GM12878 (cell line): Measurements from ENCODE around the gene RFT1. TPM values are rescaled to one million over a fixed set of nuclear protein-coding genes. Genes with fewer than 3 reads are reported as not detected.

Source experiments
- ATAC-seq: fragments of 200-7000 bp; cut with Tn5 transposase; 3 replicates; pipeline ENCODE4 v1.9.1; 2020; ENCODE audit warnings: mild to moderate bottlenecking, moderate library complexity
- BruUV-seq: library from RNA; stranded (reverse); fragments of 400-500 nt; replicated peaks from 2 replicates; lab custom pipeline; 2021; lab: Mats Ljungman, UMichigan
- CTCF ChIA-PET: fragments of 300-600 bp; sonication (Branson Sonifier 250); formaldehyde crosslinking; extraction: SDS; loops from one replicate; lab custom pipeline; 2021; ENCODE audit warnings: inconsistent platforms; lab: Yijun Ruan, JAX
- POLR2A ChIA-PET: fragments of 350-600 bp; formaldehyde crosslinking; extraction: SDS; loops from one replicate; lab custom pipeline; 2021; ENCODE audit warnings: inconsistent platforms; lab: Charles Lee
- RAD21 ChIA-PET: fragments of 300-600 bp; sonication (Branson Sonifier 250); formaldehyde crosslinking; loops from one replicate; lab custom pipeline; 2023; ENCODE audit warnings: antibody characterized with exemption; ENCODE audit not compliant: unreplicated experiment; lab: Charles Lee
- SMC1A ChIA-PET: fragments of 300-600 bp; sonication (Branson Sonifier 250); formaldehyde crosslinking; loops from one replicate; lab custom pipeline; 2023; ENCODE audit not compliant: unreplicated experiment, uncharacterized antibody; lab: Charles Lee
- DNase-seq: peaks from one replicate; pipeline ENCODE4 v3.0.0-alpha.2; 2011; ENCODE audit warnings: low read depth, low spot score
- FAIRE-seq: peaks from 3 replicates; lab custom pipeline; 2011; peaks lifted over from hg19 to GRCh38; lab: Jason Lieb, UNC
- H2AFZ ChIP-seq: 2 replicates; pipeline ENCODE4 v1.6.0; 2011; ENCODE audit warnings: low read depth, low read length, control low read depth; ENCODE audit not compliant: control insufficient read depth
- H3K27ac ChIP-seq: 2 replicates; pipeline ENCODE4 v1.5.1; 2011; ENCODE audit warnings: control low read depth; ENCODE audit not compliant: control insufficient read depth, insufficient read depth
- H3K27me3 ChIP-seq, 2 experiments: replicated peaks in 1 of 2; 2 replicates each; pipeline versions ENCODE4 v1.6.0 to v1.6.1; 2011; ENCODE audit warnings: low read length in 1 of 2; ENCODE audit not compliant: control insufficient read depth in 2 of 2, insufficient read depth in 2 of 2
- H3K36me3 ChIP-seq, 2 experiments: 2 replicates each; pipeline ENCODE4 v1.5.1; 2011; ENCODE audit warnings: low read length in 1 of 2; ENCODE audit not compliant: control insufficient read depth in 2 of 2, insufficient read depth in 2 of 2
- H3K4me1 ChIP-seq: 2 replicates; pipeline ENCODE4 v1.6.1; 2011; ENCODE audit warnings: mild to moderate bottlenecking, low read length, moderate library complexity, mixed read lengths; ENCODE audit not compliant: control insufficient read depth, insufficient read depth
- H3K4me2 ChIP-seq: 2 replicates; pipeline ENCODE4 v1.6.0; 2011; ENCODE audit warnings: control low read depth; ENCODE audit not compliant: control insufficient read depth, insufficient read depth
- H3K4me3 ChIP-seq: fragments of 200-600 bp; sonication (generic); 2 replicates; pipeline ENCODE4 v1.5.1; 2016
- H3K79me2 ChIP-seq: 2 replicates; pipeline ENCODE4 v1.6.0; 2011; ENCODE audit warnings: low read length; ENCODE audit not compliant: control insufficient read depth, insufficient read depth
- H3K9ac ChIP-seq: 2 replicates; pipeline ENCODE4 v1.8.0; 2011; ENCODE audit warnings: low read length, control low read depth, mixed read lengths; ENCODE audit not compliant: control insufficient read depth, insufficient read depth
- H3K9me3 ChIP-seq: replicated peaks from 3 replicates; pipeline ENCODE4 v1.5.1; 2011; ENCODE audit warnings: mild to moderate bottlenecking, low read length; ENCODE audit not compliant: control insufficient read depth, insufficient read depth
- H4K20me1 ChIP-seq: 2 replicates; pipeline ENCODE4 v1.6.0; 2011; ENCODE audit not compliant: control insufficient read depth, insufficient read depth
- EP300 ChIP-seq, 2 experiments: fragments of 150-350 bp in 1 of 2; IDR thresholded peaks; 2 replicates each; pipeline ENCODE4 v1.6.1; 2011 to 2012; ENCODE audit warnings: low read depth in 2 of 2, low read length in 2 of 2, borderline replicate concordance in 1 of 2, improper control_type of control experiment in 1 of 2, inconsistent platforms in 1 of 2; ENCODE audit not compliant: control insufficient read depth in 1 of 2
- ETV6 ChIP-seq, 2 experiments: fragments of 450-650 bp in 1 of 2; IDR thresholded peaks in 1 of 2; conservative IDR thresholded peaks in 1 of 2; 2 replicates each; pipeline ENCODE4 v1.6.1; 2014; ENCODE audit warnings: antibody characterized with exemption in 1 of 2, borderline replicate concordance in 1 of 2, low read depth in 1 of 2, mild to moderate bottlenecking in 1 of 2, moderate library complexity in 1 of 2
- FOXM1 ChIP-seq: IDR thresholded peaks from 2 replicates; pipeline ENCODE4 v1.6.1; 2012; ENCODE audit warnings: low read depth, mild to moderate bottlenecking, inconsistent platforms, low read length, moderate library complexity
- HDAC2 ChIP-seq: fragments of 200-600 bp; sonication (generic); IDR thresholded peaks from 2 replicates; pipeline ENCODE4 v1.6.1; 2017
- IKZF1 ChIP-seq: fragments of 450-650 bp; conservative IDR thresholded peaks from 2 replicates; pipeline ENCODE4 v1.6.1; 2017; ENCODE audit warnings: antibody characterized with exemption, mild to moderate bottlenecking
- JUNB ChIP-seq: IDR thresholded peaks from 2 replicates; pipeline ENCODE4 v1.6.1; 2016; ENCODE audit warnings: antibody characterized with exemption, mild to moderate bottlenecking
- KAT2A ChIP-seq: conservative IDR thresholded peaks from 2 replicates; pipeline ENCODE4 v1.6.1; 2011; ENCODE audit warnings: low read depth, low read length; ENCODE audit not compliant: control insufficient read depth
- KLF5 ChIP-seq: fragments of 450-650 bp; IDR thresholded peaks from 2 replicates; pipeline ENCODE4 v1.6.1; 2014; ENCODE audit warnings: mild to moderate bottlenecking; ENCODE audit not compliant: partially characterized antibody
- MYB ChIP-seq: fragments of 150-350 bp; IDR thresholded peaks from 2 replicates; pipeline ENCODE4 v1.6.1; 2014; ENCODE audit warnings: mild to moderate bottlenecking, low read depth, low read length, borderline replicate concordance
- RUNX3 ChIP-seq: IDR thresholded peaks from 2 replicates; pipeline ENCODE4 v1.6.1; 2012; ENCODE audit warnings: low read length, inconsistent platforms
- STAT1 ChIP-seq: fragments of 450-650 bp; conservative IDR thresholded peaks from 2 replicates; pipeline ENCODE4 v1.6.1; 2014; ENCODE audit warnings: antibody characterized with exemption, mild to moderate bottlenecking
- SUPT20H ChIP-seq: IDR thresholded peaks from 2 replicates; pipeline ENCODE4 v1.6.1; 2011; ENCODE audit warnings: low read depth, mild to moderate bottlenecking, low read length, moderate library complexity, borderline replicate concordance; ENCODE audit not compliant: control insufficient read depth
- TAF1 ChIP-seq: IDR thresholded peaks from 2 replicates; pipeline ENCODE4 v1.6.1; 2011; ENCODE audit warnings: mild to moderate bottlenecking, low read depth, low read length, borderline replicate concordance
- WGBS: methylation state at CpG from one replicate; pipeline ENCODE4 v1.1.6; 2016; ENCODE audit warnings: low lambda C conversion rate; ENCODE audit not compliant: insufficient replicate concordance, insufficient coverage; ENCODE audit errors: missing lambda C conversion rate; 5-methylcytosine and 5-hydroxymethylcytosine counted together
- in situ Hi-C: fragments of 300-500 bp; cut with MboI; formaldehyde crosslinking; loops from 9 replicates; pipeline ENCODE4 v1.14.3; 2018; ENCODE audit warnings: mixed read lengths
- intact Hi-C: fragments of 100-400 bp; cut with micrococcal nuclease; formaldehyde crosslinking; loops from one replicate; pipeline ENCODE4 v1.14.2; 2022; ENCODE audit not compliant: unreplicated experiment
- polyA plus RNA-seq, 11 experiments: library from polyadenylated mRNA; depleted of rRNA in 4 of 11; unstranded in 6 of 11; stranded (reverse) in 5 of 11; fragments of >200 nt; fragmentation: Nextera tagmentation in 4 of 11; fragmentation: Illumina TruSeq in 1 of 11; extraction: Ambion mirVana in 4 of 11; extraction: Trizol in 1 of 11; gene quantifications; 1 replicate in 1 of 11; 2 replicates in 10 of 11; pipeline versions ENCODE4 v1.2.1 to v1.2.3, GENCODE V29; 2011 to 2016; ENCODE audit warnings: inconsistent platforms in 2 of 11, missing spikeins in 2 of 11, low read depth in 1 of 11
- total RNA-seq, 4 experiments: library from RNA; depleted of rRNA in 3 of 4; stranded (reverse); fragments of >200 nt in 3 of 4; fragmentation: Illumina TruSeq in 1 of 4; extraction: Trizol in 1 of 4; gene quantifications; 2 replicates each; pipeline versions ENCODE4 v1.2.1 to v1.2.3, GENCODE V29; 2013 to 2021
- TF ChIP-seq, protein P1 (sequence below): fragments of 450-650 bp; conservative IDR thresholded peaks from 2 replicates; pipeline ENCODE4 v1.6.1; 2017; ENCODE audit warnings: mild to moderate bottlenecking, moderate library complexity

The RFT1 gene
- total and polyA plus RNA-seq, 10 of the 15 experiments (the other 5 are each of a cell fraction or from before 2014, with no cell fraction given): 16.6 to 75.1 (median 34.5) TPM

DNA sequence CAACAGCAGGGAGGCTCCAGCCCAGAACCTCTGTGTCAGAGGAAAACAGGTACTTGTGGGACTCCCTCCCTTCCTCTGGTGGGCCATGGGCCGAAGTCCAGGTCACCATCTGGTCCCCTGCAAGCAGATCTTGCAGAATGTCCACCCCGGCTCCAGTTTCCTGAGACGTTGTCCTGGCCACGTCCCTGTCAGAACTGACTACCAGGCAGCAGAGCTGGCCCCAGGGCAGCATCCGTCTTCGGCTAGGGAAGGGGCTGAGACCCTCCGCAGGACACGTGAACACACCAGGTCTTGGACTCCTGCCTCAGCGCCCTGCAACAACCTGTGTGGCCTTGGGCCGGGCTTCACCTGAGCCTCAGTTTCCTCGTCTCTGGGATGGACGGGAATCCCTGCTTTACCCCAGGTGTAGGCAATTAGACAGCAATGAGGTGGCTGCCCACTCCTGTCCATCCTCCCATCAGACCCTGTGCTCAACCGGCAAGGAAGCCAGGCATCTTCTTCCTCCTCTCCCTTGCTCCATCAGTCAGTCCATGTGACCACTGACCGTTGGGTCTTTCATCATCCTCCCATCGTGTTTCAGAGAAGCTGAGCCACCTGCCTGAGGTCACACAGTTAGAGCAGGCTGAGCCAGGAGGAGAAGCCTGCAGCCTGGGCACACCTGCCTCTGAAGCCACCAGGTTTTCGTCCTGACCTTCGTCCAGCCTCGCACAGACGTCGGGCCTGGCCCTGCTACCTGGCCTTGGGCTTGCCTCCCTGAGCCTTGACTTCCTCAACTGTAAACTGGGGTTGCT is 21.8 kb upstream of the RFT1 start:
- ChIA-PET RAD21 (no interaction called here), POLR2A (no interaction called here), CTCF (no interaction called here), SMC1A (interaction anchor here (1.7 kb wide), 1 partner anchor 18 kb away, joined by 5 read pairs; no protein-coding TSS in a partner anchor)
- FAIRE-seq (no peak), ATAC-seq (no peak), DNase-seq (no peak)
- H3K79me2 ChIP-seq: no peaks in the 10 kb centered on the region
- no peak overlapping the region for H3K9ac ChIP-seq
- H3K4me3 ChIP-seq: no peak overlapping the region
- H3K27ac ChIP-seq: no peak overlapping the region
- H3K4me1 ChIP-seq: no peaks in the 10 kb centered on the region
- no peaks in the 10 kb centered on the region for H3K9me3 ChIP-seq
- H2AFZ ChIP-seq: no peak overlapping the region
- H4K20me1 ChIP-seq: no peaks in the 10 kb centered on the region
- TF ChIP-seq KLF5: no peak
- TF ChIP-seq, protein P1, sequence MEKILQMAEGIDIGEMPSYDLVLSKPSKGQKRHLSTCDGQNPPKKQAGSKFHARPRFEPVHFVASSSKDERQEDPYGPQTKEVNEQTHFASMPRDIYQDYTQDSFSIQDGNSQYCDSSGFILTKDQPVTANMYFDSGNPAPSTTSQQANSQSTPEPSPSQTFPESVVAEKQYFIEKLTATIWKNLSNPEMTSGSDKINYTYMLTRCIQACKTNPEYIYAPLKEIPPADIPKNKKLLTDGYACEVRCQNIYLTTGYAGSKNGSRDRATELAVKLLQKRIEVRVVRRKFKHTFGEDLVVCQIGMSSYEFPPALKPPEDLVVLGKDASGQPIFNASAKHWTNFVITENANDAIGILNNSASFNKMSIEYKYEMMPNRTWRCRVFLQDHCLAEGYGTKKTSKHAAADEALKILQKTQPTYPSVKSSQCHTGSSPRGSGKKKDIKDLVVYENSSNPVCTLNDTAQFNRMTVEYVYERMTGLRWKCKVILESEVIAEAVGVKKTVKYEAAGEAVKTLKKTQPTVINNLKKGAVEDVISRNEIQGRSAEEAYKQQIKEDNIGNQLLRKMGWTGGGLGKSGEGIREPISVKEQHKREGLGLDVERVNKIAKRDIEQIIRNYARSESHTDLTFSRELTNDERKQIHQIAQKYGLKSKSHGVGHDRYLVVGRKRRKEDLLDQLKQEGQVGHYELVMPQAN: no peak
- no peaks in the 10 kb centered on the region for H3K36me3 ChIP-seq
- WGBS: 42% methylated on average over 20 of the region's 20 CpGs
- H3K27me3 ChIP-seq: no peaks in the 10 kb centered on the region; a peak in 1 of 4 replicates
- intact Hi-C loops (no loop called here), in situ Hi-C loops (no loop called here)
- H3K4me2 ChIP-seq: no peak overlapping the region
- BruUV-seq: no TSS peak

DNA sequence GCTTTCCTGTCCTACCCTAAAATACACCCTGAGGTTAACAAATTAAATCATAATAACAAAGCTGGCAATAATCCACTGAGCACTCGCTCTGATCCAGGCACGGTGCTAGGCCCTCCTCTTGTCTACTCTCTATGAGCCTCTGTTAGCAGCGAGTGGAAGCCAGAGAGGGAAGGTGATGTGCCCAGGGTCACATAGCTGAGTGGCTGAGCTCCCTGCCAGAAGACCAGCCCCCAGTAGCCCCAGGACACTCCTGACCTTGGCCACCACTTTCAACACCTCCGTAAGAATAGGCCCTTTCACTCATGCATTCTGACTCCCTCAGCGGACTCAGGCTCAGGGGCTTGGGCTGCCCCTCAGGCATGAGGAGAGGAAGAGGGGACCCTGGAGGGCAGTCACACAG is 21.2 kb upstream of the RFT1 start:
- Histone ChIP-seq H3K4me1 (no peaks in the 10 kb centered on the region), H3K79me2 (no peaks in the 10 kb centered on the region), H3K9me3 (no peaks in the 10 kb centered on the region), H3K36me3 (no peaks in the 10 kb centered on the region), H3K9ac (no peak overlapping the region), H3K4me3 (no peak overlapping the region), H3K27ac (no peak overlapping the region), H2AFZ (no peak overlapping the region), H3K4me2 (no peak overlapping the region), H4K20me1 (no peaks in the 10 kb centered on the region), H3K27me3 (no peaks in the 10 kb centered on the region; a peak in 1 of 4 replicates)
- RAD21 ChIA-PET: no interaction called here
- POLR2A ChIA-PET: no interaction called here
- DNase-seq (no peak), FAIRE-seq (no peak), ATAC-seq (no peak)
- BruUV-seq: no TSS peak
- CTCF ChIA-PET: no interaction called here
- in situ Hi-C loops: no loop called here
- intact Hi-C loops: no loop called here
- SMC1A ChIA-PET: interaction anchor here (1.7 kb wide), 1 partner anchor 18 kb away, joined by 5 read pairs; no protein-coding TSS in a partner anchor
- 76% methylated on average over 5 of the region's 5 CpGs for WGBS
- TF ChIP-seq HDAC2: no peak
- no peak for TF ChIP-seq SUPT20H
- no peak for TF ChIP-seq IKZF1
- no peak for TF ChIP-seq FOXM1
- no peak for TF ChIP-seq ETV6 (conservative IDR thresholded peaks at IDR 0.05 in 1 of 2, IDR thresholded peaks at IDR 0.05 in 1 of 2; ENCODE audit: borderline replicate concordance in 1 of 2, low read depth in 1 of 2)
- no peak for TF ChIP-seq EP300 (IDR thresholded peaks at IDR 0.05; ENCODE audit: borderline replicate concordance in 1 of 2, control insufficient read depth in 1 of 2, low read depth in 2 of 2, low read length in 2 of 2)
- TF ChIP-seq STAT1: no peak
- no peak for TF ChIP-seq JUNB
- TF ChIP-seq MYB: no peak
- TF ChIP-seq TAF1: no peak
- TF ChIP-seq KAT2A: no peak
- TF ChIP-seq RUNX3: no peak
